Endothelial cell of umbilical vein (primary cell): ENCODE results near the gene LRRC42. TPM values are rescaled to one million over a fixed set of nuclear protein-coding genes. Genes with fewer than 3 reads are reported as not detected.

Experiments used
- BruUV-seq: library from RNA; stranded (reverse); fragments of 400-500 nt; replicated peaks from 2 replicates; lab custom pipeline; 2021; lab: Mats Ljungman, UMichigan
- CTCF ChIA-PET: fragments of 300-600, 350-600 bp; sonication (Branson Sonifier 250); formaldehyde crosslinking; loops from one replicate; lab custom pipeline; 2021; ENCODE audit warnings: antibody characterized with exemption, inconsistent platforms; lab: Charles Lee
- POLR2A ChIA-PET: fragments of 300-600, 350-600 bp; sonication (Branson Sonifier 250); formaldehyde crosslinking; loops from one replicate; lab custom pipeline; 2021; ENCODE audit warnings: antibody characterized with exemption, inconsistent platforms; lab: Charles Lee
- DNase-seq: peaks from one replicate; pipeline ENCODE4 v3.0.0-alpha.2; 2011; ENCODE audit warnings: low read depth, low spot score
- FAIRE-seq: peaks from 2 replicates; lab custom pipeline; 2011; peaks lifted over from hg19 to GRCh38; lab: Jason Lieb, UNC
- H2AFZ ChIP-seq: 2 replicates; pipeline ENCODE4 v1.6.0; 2012; ENCODE audit warnings: low read depth, low read length, control low read depth, inconsistent platforms
- H3K27ac ChIP-seq: 2 replicates; pipeline ENCODE4 v1.5.1; 2011; ENCODE audit warnings: low read depth, mild to moderate bottlenecking, control low read depth, low read length, moderate library complexity; ENCODE audit not compliant: insufficient read depth
- H3K27me3 ChIP-seq, 2 experiments: 2 replicates each; pipeline versions ENCODE4 v1.6.0 to v1.6.1; 2011; ENCODE audit warnings: low read length in 2 of 2, mixed read lengths in 1 of 2; ENCODE audit not compliant: control insufficient read depth in 2 of 2, insufficient read depth in 2 of 2
- H3K36me3 ChIP-seq, 2 experiments: 2 replicates in 1 of 2; 3 replicates in 1 of 2; pipeline ENCODE4 v1.5.1; 2011; ENCODE audit warnings: low read length in 2 of 2, mild to moderate bottlenecking in 1 of 2, moderate library complexity in 1 of 2; ENCODE audit not compliant: control insufficient read depth in 2 of 2, insufficient read depth in 2 of 2; ENCODE audit errors: extremely low read depth in 1 of 2
- H3K4me1 ChIP-seq: 3 replicates; pipeline ENCODE4 v1.5.1; 2011; ENCODE audit warnings: mild to moderate bottlenecking, low read length; ENCODE audit not compliant: control insufficient read depth, insufficient read depth; ENCODE audit errors: extremely low read depth
- H3K4me2 ChIP-seq: 2 replicates; pipeline ENCODE4 v1.6.1; 2011; ENCODE audit warnings: low read length, control low read depth, mixed read lengths; ENCODE audit not compliant: insufficient read depth
- H3K4me3 ChIP-seq, 3 experiments: fragments of 200-600 bp in 1 of 3; sonication (generic), shearing (Covaris generic) in 1 of 3; replicated peaks in 1 of 3; 2 replicates each; pipeline ENCODE4 v1.5.1; 2011 to 2016; ENCODE audit warnings: control low read depth in 3 of 3, low read length in 3 of 3, mild to moderate bottlenecking in 2 of 3, inconsistent platforms in 1 of 3, low read depth in 1 of 3, moderate library complexity in 1 of 3; ENCODE audit not compliant: insufficient read depth in 1 of 3
- H3K79me2 ChIP-seq: 2 replicates; pipeline ENCODE4 v1.6.0; 2012; ENCODE audit warnings: low read length, inconsistent platforms; ENCODE audit not compliant: control insufficient read depth, insufficient read depth
- H3K9ac ChIP-seq: replicated peaks from 2 replicates; pipeline ENCODE3; 2011; ENCODE audit warnings: low read length, control low read depth; ENCODE audit not compliant: insufficient read depth; ENCODE audit errors: extremely low read depth
- H3K9me1 ChIP-seq: replicated peaks from 3 replicates; pipeline ENCODE4 v1.6.0; 2011; ENCODE audit warnings: mild to moderate bottlenecking, low read length; ENCODE audit not compliant: control insufficient read depth, insufficient read depth; ENCODE audit errors: extremely low read depth
- H3K9me3 ChIP-seq: replicated peaks from 2 replicates; pipeline ENCODE4 v1.5.1; 2012; ENCODE audit warnings: low read length, inconsistent platforms; ENCODE audit not compliant: control insufficient read depth, insufficient read depth
- H4K20me1 ChIP-seq: replicated peaks from 2 replicates; pipeline ENCODE3; 2011; ENCODE audit warnings: mild to moderate bottlenecking, low read length; ENCODE audit not compliant: control insufficient read depth, insufficient read depth; ENCODE audit errors: extremely low read depth
- EZH2 ChIP-seq: IDR thresholded peaks from 2 replicates; pipeline ENCODE4 v1.6.1; 2012; ENCODE audit warnings: borderline replicate concordance, low read depth, mild to moderate bottlenecking, moderate library complexity, low read length, inconsistent platforms; ENCODE audit not compliant: severe bottlenecking
- FOS ChIP-seq: IDR thresholded peaks from 2 replicates; pipeline ENCODE4 v1.6.1; 2011; ENCODE audit warnings: mild to moderate bottlenecking, low read length, moderate library complexity, borderline replicate concordance; ENCODE audit not compliant: insufficient read depth
- GATA2 ChIP-seq: IDR thresholded peaks from 2 replicates; pipeline ENCODE4 v1.7.0; 2011; ENCODE audit warnings: low read depth, mild to moderate bottlenecking, moderate library complexity, mixed read lengths, low read length; ENCODE audit not compliant: insufficient read length, insufficient read depth
- JUN ChIP-seq: IDR thresholded peaks from 2 replicates; pipeline ENCODE4 v1.6.1; 2011; ENCODE audit warnings: borderline replicate concordance, low read depth; ENCODE audit not compliant: insufficient read length, insufficient read depth
- MYC ChIP-seq: IDR thresholded peaks from one replicate; pipeline ENCODE4 v1.6.1; 2011; ENCODE audit warnings: mild to moderate bottlenecking, low read depth, low read length
- POLR2A ChIP-seq: IDR thresholded peaks from 2 replicates; pipeline ENCODE4 v1.6.1; 2012; ENCODE audit warnings: low read depth, mild to moderate bottlenecking, control low read depth, low read length
- POLR2AphosphoS5 ChIP-seq: IDR thresholded peaks from 2 replicates; pipeline ENCODE4 v1.6.1; 2012; ENCODE audit warnings: low read depth, mild to moderate bottlenecking, control low read depth, low read length, moderate library complexity; ENCODE audit not compliant: insufficient read depth
- dilution Hi-C: fragments of 300-500 bp; cut with MboI; formaldehyde crosslinking; loops from one replicate; pipeline ENCODE4 v1.15.0; 2019; ENCODE audit warnings: low sequenced_read_pairs; ENCODE audit not compliant: extremely low pct_ligation_motif_present
- intact Hi-C: fragments of 100-400 bp; cut with micrococcal nuclease; formaldehyde crosslinking; loops from one replicate; pipeline ENCODE4 v1.10.0; 2022
- polyA plus RNA-seq, 4 experiments: library from polyadenylated mRNA; depleted of rRNA in 3 of 4; stranded (reverse) in 3 of 4; unstranded in 1 of 4; fragments of >200 nt; gene quantifications; 2 replicates each; pipeline versions ENCODE4 v1.2.1 to v1.2.3, GENCODE V29; 2011 to 2012; ENCODE audit warnings: missing spikeins in 1 of 4
- total RNA-seq: library from RNA; stranded (reverse); gene quantifications from 2 replicates; pipeline ENCODE4 v1.2.3, GENCODE V29; 2021
- TF ChIP-seq, protein P1 (sequence below), 2 donors: IDR thresholded peaks; 1 replicate in 1 of 2; 2 replicates in 1 of 2; pipeline ENCODE4 v1.5.1; 2011; ENCODE audit warnings: low read length in 2 of 2, mild to moderate bottlenecking in 2 of 2, moderate library complexity in 2 of 2, control low read depth in 1 of 2, inconsistent platforms in 1 of 2, low read depth in 1 of 2; ENCODE audit not compliant: insufficient read depth in 1 of 2; ENCODE audit errors: extremely low read depth in 1 of 2
- TF ChIP-seq, protein P2 (sequence below): IDR thresholded peaks from 2 replicates; pipeline ENCODE4 v1.6.1; 2011; ENCODE audit not compliant: insufficient read depth, insufficient read length

The LRRC42 gene
- total and polyA plus RNA-seq, 2 donors (not counting 3 experiments of a cell fraction or from before 2014, with no cell fraction given), result 25.3 to 26.1 TPM

DNA sequence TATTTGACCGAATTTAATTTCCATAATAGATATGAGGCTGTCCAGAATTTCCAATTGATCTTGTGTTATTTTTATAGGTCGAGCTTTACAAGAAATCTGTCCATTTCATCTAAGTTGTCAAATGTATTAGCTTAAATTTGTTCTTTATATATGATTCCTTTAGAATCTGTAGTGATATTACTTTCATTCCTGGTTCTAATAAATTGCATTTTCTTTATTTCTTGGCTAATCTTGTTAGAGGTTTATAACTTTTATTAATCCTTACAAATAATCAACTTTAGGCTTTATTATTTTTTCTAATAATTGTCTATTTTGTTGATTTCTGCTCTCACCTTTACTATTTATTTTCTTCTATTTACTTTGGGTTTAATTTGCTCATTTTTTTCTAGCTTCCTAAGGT, 14.6 kb upstream of the LRRC42 start:
- Histone ChIP-seq H3K4me3 (no peak overlapping the region), H3K36me3 (peaks cover 2 to 3% of the 10 kb centered on the region in 2 experiments), H2AFZ (no peak overlapping the region), H3K9me3 (no peaks in the 10 kb centered on the region), H3K27ac (no peak overlapping the region), H3K4me2 (no peak overlapping the region), H4K20me1 (no peaks in the 10 kb centered on the region), H3K9ac (no peak overlapping the region), H3K4me1 (no peaks in the 10 kb centered on the region), H3K9me1 (no peaks in the 10 kb centered on the region), H3K27me3 (no peaks in the 10 kb centered on the region), H3K79me2 (no peaks in the 10 kb centered on the region)
- DNase-seq (no peak), FAIRE-seq (no peak)
- BruUV-seq, result no TSS peak
- POLR2A ChIA-PET, result no interaction called here
- CTCF ChIA-PET, result interaction anchor here (1.7 kb wide), 1 partner anchor 14 kb away, joined by 3 read pairs; the partner anchor contains the start of gene IFT25
- TF ChIP-seq GATA2, result no peak
- TF ChIP-seq POLR2A, result no peak
- TF ChIP-seq JUN, result no peak
- TF ChIP-seq MYC, result no peak
- TF ChIP-seq FOS, result no peak
- TF ChIP-seq POLR2AphosphoS5, result no peak
- TF ChIP-seq, protein P1, sequence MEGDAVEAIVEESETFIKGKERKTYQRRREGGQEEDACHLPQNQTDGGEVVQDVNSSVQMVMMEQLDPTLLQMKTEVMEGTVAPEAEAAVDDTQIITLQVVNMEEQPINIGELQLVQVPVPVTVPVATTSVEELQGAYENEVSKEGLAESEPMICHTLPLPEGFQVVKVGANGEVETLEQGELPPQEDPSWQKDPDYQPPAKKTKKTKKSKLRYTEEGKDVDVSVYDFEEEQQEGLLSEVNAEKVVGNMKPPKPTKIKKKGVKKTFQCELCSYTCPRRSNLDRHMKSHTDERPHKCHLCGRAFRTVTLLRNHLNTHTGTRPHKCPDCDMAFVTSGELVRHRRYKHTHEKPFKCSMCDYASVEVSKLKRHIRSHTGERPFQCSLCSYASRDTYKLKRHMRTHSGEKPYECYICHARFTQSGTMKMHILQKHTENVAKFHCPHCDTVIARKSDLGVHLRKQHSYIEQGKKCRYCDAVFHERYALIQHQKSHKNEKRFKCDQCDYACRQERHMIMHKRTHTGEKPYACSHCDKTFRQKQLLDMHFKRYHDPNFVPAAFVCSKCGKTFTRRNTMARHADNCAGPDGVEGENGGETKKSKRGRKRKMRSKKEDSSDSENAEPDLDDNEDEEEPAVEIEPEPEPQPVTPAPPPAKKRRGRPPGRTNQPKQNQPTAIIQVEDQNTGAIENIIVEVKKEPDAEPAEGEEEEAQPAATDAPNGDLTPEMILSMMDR (IDR thresholded peaks at IDR 0.05; ENCODE audit: extremely low read depth in 1 of 2, insufficient read depth in 1 of 2, low read depth in 1 of 2, low read length in 2 of 2), result no peak
- TF ChIP-seq, protein P2, sequence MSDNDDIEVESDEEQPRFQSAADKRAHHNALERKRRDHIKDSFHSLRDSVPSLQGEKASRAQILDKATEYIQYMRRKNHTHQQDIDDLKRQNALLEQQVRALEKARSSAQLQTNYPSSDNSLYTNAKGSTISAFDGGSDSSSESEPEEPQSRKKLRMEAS, result no peak
- no peak for TF ChIP-seq EZH2
- intact Hi-C loops (no loop called here), dilution Hi-C loops (no loop called here)
